Hypothalamus (tissue), 51 donors: ENCODE data around the gene CIBAR2.

Experiments
- DNase-seq, 51 donors: peaks; one replicate each; lab custom pipeline; 2025; lab: John Stamatoyannopoulos, UW

CIBAR2 gene

GRCh38 chr16:85145188-85145587 lies 32.9 kb upstream of the CIBAR2 start:
- no peak for DNase-seq

- no peak for DNase-seq
Observed at GRCh38 chr16:85144026-85144915, 32.0 kb upstream of the CIBAR2 start.

GRCh38 chr16:85142771-85143211 lies 30.5 kb upstream of the CIBAR2 start:
- DNase-seq, result no peak

- DNase-seq, result no peak
Observed at GRCh38 chr16:85142129-85142513, 29.8 kb upstream of the CIBAR2 start.

- DNase-seq, result no peak
Observed at GRCh38 chr16:85141491-85142128, 29.3 kb upstream of the CIBAR2 start.

GRCh38 chr16:85140455-85141012 lies 28.3 kb upstream of the CIBAR2 start:
- DNase-seq, result no peak

GRCh38 chr16:85139881-85140339 lies 27.6 kb upstream of the CIBAR2 start:
- no peak for DNase-seq

GRCh38 chr16:85138825-85139627 lies 26.8 kb upstream of the CIBAR2 start:
- DNase-seq, result no peak

- DNase-seq, result no peak
Observed at GRCh38 chr16:85138073-85138824, 26.0 kb upstream of the CIBAR2 start.

GRCh38 chr16:85137323-85138072 lies 25.2 kb upstream of the CIBAR2 start:
- peak in 50 of 51 donors; percentile 29 to 95 (median 83) for DNase-seq

GRCh38 chr16:85136702-85137322 lies 24.5 kb upstream of the CIBAR2 start:
- peak in 1 of 51 donors; percentile 19 for DNase-seq

- peak in 13 of 51 donors; percentile 8 to 46 (median 22) for DNase-seq
Observed at GRCh38 chr16:85136213-85136701, 24.0 kb upstream of the CIBAR2 start.

- DNase-seq, result no peak
Observed at GRCh38 chr16:85134789-85135142, 22.5 kb upstream of the CIBAR2 start.

GRCh38 chr16:85134076-85134788 lies 22.0 kb upstream of the CIBAR2 start:
- DNase-seq, result no peak

GRCh38 chr16:85133290-85133599 lies 21.0 kb upstream of the CIBAR2 start:
- no peak for DNase-seq

- DNase-seq, result no peak
Observed at GRCh38 chr16:85132456-85133289, 20.4 kb upstream of the CIBAR2 start.

- peak in 1 of 51 donors; percentile 7 for DNase-seq
Observed at GRCh38 chr16:85130705-85131028, 18.4 kb upstream of the CIBAR2 start.
